ENCODE results near the gene ESRRA.
A peak's percentile ranks its signal among the peaks of the same experiment; 100 is the strongest.

ESRRA gene

GRCh38 chr11:64275031-64275800 is 30.1 kb upstream of the ESRRA start:
- no peak overlapping the region for H3K9ac ChIP-seq (ENCODE audit: low read length)
- no peak overlapping the region for H2AK5ac ChIP-seq (ENCODE audit: low read length, severe bottlenecking)
- no peak overlapping the region for H3K4me2 ChIP-seq (ENCODE audit: low read length, poor library complexity, severe bottlenecking)
- peaks cover 36 to 37% of the 10 kb centered on the region in 2 experiments for H3K36me3 ChIP-seq (ENCODE audit: control insufficient read depth in 1 of 2, insufficient read depth in 2 of 2, low read depth in 1 of 2, low read length in 2 of 2)
- H4K91ac ChIP-seq (ENCODE audit: low read length) = peak overlapping the region; percentile 79
- no peak overlapping the region for H4K8ac ChIP-seq (ENCODE audit: low read length)
- H2BK15ac ChIP-seq (ENCODE audit: low read depth, poor library complexity, severe bottlenecking) = no peak overlapping the region
- no peak overlapping the region for H3K4ac ChIP-seq (ENCODE audit: low read depth in 1 of 2, low read length in 2 of 2)
- H3K23ac ChIP-seq (ENCODE audit: low read length in 2 of 2) = no peak overlapping the region
- H3K4me1 ChIP-seq (ENCODE audit: control insufficient read depth, insufficient read depth, low read depth, low read length) = peaks cover 20% of the 10 kb centered on the region
- no peaks in the 10 kb centered on the region for H3K27me3 ChIP-seq (ENCODE audit: control insufficient read depth in 1 of 2, insufficient read depth in 1 of 2, low read length in 2 of 2)
- no peak overlapping the region for H3K18ac ChIP-seq (ENCODE audit: low read depth in 1 of 2, low read length in 2 of 2)
- no peaks in the 10 kb centered on the region for H3K9me3 ChIP-seq (ENCODE audit: control insufficient read depth, low read length)
- no peak overlapping the region for H2BK5ac ChIP-seq (ENCODE audit: low read depth, low read length, poor library complexity, severe bottlenecking)
- H2BK12ac ChIP-seq (ENCODE audit: low read length in 2 of 2) = no peak overlapping the region
- no peak overlapping the region for H2BK120ac ChIP-seq (ENCODE audit: low read depth, low read length)
- WGBS = 92% methylated on average over 14 of the region's 15 CpGs
- no peak overlapping the region for H3K4me3 ChIP-seq (ENCODE audit: insufficient read depth in 1 of 2, low read depth in 1 of 2, low read length in 2 of 2)
- peaks cover 25% of the 10 kb centered on the region for H3K79me1 ChIP-seq (replicated peaks; ENCODE audit: low read length, poor library complexity, severe bottlenecking)
- no peak for DNase-seq
- no peak overlapping the region for H3K27ac ChIP-seq (ENCODE audit: low read length, poor library complexity, severe bottlenecking)
- no peak overlapping the region for H2AFZ ChIP-seq (ENCODE audit: low read depth, low read length)
- no peak overlapping the region for H3K14ac ChIP-seq (ENCODE audit: low read length in 2 of 2)

DNA sequence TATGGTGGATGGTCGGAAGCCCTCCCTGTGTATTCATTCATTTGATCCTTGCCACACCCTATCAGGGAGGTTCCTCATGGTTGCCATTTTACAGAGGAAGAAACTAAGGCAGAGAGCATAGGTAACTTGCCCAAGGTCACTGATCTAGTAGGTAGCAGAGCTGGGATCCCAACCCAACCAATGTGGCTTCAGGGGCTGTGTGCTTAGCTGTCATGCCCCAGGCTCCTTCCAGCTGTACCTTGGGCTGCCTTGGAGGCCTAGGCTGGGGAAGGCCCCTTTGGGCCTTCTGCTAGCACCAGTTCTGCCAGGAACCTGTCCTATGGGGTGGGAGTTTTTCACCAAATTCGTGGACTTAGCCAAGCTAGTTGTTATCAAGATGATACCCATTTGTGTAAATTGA is 29.5 kb upstream of the ESRRA start:
- no CpG with 5 or more reads among the region's 2 CpGs for WGBS
- no peak overlapping the region for H2BK12ac ChIP-seq (ENCODE audit: low read length in 2 of 2)
- H2AFZ ChIP-seq (ENCODE audit: low read depth, low read length) = no peak overlapping the region

DNA sequence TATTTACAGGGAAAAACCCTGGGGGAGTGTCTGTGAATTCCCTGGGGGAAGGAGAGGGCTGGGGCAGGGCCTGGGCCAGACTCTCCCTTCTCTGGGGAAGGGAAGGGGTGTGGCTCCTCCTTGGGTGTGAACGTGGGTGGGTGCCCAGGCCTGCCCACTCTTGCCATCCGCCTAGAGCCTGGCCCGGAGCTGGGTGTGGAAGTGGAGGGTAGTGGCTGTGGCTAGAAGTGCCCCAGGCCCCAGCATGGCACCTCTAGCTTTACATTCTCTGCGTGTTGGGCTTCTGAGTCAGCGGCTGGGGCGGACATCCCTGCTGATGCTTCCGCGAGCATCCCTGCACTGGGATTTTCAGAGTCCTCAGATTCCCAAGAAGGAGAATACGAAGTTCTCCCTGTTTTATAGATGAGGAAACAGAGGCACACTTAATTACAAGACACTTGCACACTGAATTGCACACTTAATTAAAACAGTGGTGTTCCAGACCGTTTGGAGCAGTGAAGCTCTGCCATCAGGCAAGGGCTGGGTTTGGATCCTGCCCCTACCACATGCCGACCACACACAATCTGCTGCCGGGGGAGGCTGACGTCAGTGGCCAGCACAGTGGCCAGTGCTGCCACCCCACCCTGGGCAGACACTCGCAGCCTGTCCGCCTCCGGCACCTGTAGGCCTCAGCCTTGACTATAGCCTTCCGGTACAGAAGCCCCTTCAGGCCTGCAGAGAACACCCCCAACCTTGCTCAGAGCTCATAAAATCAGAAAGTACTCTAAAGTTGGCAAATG is 28.5 kb upstream of the ESRRA start:
- WGBS = 92% methylated on average over 17 of the region's 17 CpGs
- peak overlapping the region; percentile 48 for H2BK5ac ChIP-seq (ENCODE audit: low read depth, low read length, poor library complexity, severe bottlenecking)

More for the DNA sequence above, 29.5 kb upstream of the ESRRA start:
- H4K91ac ChIP-seq (ENCODE audit: low read length) = no peak overlapping the region
- H2BK15ac ChIP-seq (ENCODE audit: low read depth, poor library complexity, severe bottlenecking) = no peak overlapping the region
- H3K4ac ChIP-seq (ENCODE audit: low read depth in 1 of 2, low read length in 2 of 2) = no peak overlapping the region
- H3K4me2 ChIP-seq (ENCODE audit: low read length, poor library complexity, severe bottlenecking) = no peak overlapping the region
- peaks cover 36 to 37% of the 10 kb centered on the region in 2 experiments for H3K36me3 ChIP-seq (ENCODE audit: control insufficient read depth in 1 of 2, insufficient read depth in 2 of 2, low read depth in 1 of 2, low read length in 2 of 2)
- H3K27me3 ChIP-seq (ENCODE audit: control insufficient read depth in 1 of 2, insufficient read depth in 1 of 2, low read length in 2 of 2) = no peaks in the 10 kb centered on the region
- H3K9ac ChIP-seq (ENCODE audit: low read length) = no peak overlapping the region
- H3K4me1 ChIP-seq (ENCODE audit: control insufficient read depth, insufficient read depth, low read depth, low read length) = peaks cover 20% of the 10 kb centered on the region
- peak overlapping the region; percentile 13 for H3K27ac ChIP-seq (ENCODE audit: low read length, poor library complexity, severe bottlenecking)
- no peak overlapping the region for H3K18ac ChIP-seq (ENCODE audit: low read depth in 1 of 2, low read length in 2 of 2)
- no peak for DNase-seq
- H4K8ac ChIP-seq (ENCODE audit: low read length) = no peak overlapping the region
- H3K79me1 ChIP-seq (replicated peaks; ENCODE audit: low read length, poor library complexity, severe bottlenecking) = peaks cover 25% of the 10 kb centered on the region
- no peak overlapping the region for H2BK120ac ChIP-seq (ENCODE audit: low read depth, low read length)
- no peak overlapping the region for H3K4me3 ChIP-seq (ENCODE audit: insufficient read depth in 1 of 2, low read depth in 1 of 2, low read length in 2 of 2)
- no peaks in the 10 kb centered on the region for H3K9me3 ChIP-seq (ENCODE audit: control insufficient read depth, low read length)
- H3K23ac ChIP-seq (ENCODE audit: low read length in 2 of 2) = no peak overlapping the region
- H3K14ac ChIP-seq (ENCODE audit: low read length in 2 of 2) = no peak overlapping the region
- no peak overlapping the region for H2BK5ac ChIP-seq (ENCODE audit: low read depth, low read length, poor library complexity, severe bottlenecking)
- peak overlapping the region; percentile 66 for H2AK5ac ChIP-seq (ENCODE audit: low read length, severe bottlenecking)

GRCh38 chr11:64278576-64279190 is 26.6 kb upstream of the ESRRA start:
- Histone ChIP-seq H2AFZ (ENCODE audit: low read depth, low read length) (no peak overlapping the region), H3K4me1 (ENCODE audit: control insufficient read depth, insufficient read depth, low read depth, low read length) (peaks cover 15% of the 10 kb centered on the region), H3K4me3 (ENCODE audit: insufficient read depth in 1 of 2, low read depth in 1 of 2, low read length in 2 of 2) (no peak overlapping the region), H3K14ac (ENCODE audit: low read length in 2 of 2) (no peak overlapping the region), H3K79me1 (replicated peaks; ENCODE audit: low read length, poor library complexity, severe bottlenecking) (peaks cover 43% of the 10 kb centered on the region), H4K91ac (ENCODE audit: low read length) (no peak overlapping the region), H3K9ac (ENCODE audit: low read length) (no peak overlapping the region), H3K18ac (ENCODE audit: low read depth in 1 of 2, low read length in 2 of 2) (no peak overlapping the region), H3K27me3 (ENCODE audit: control insufficient read depth in 1 of 2, insufficient read depth in 1 of 2, low read length in 2 of 2) (no peaks in the 10 kb centered on the region), H3K23ac (ENCODE audit: low read length in 2 of 2) (no peak overlapping the region), H2BK15ac (ENCODE audit: low read depth, poor library complexity, severe bottlenecking) (no peak overlapping the region), H3K4me2 (ENCODE audit: low read length, poor library complexity, severe bottlenecking) (no peak overlapping the region), H2BK12ac (ENCODE audit: low read length in 2 of 2) (no peak overlapping the region), H2BK5ac (ENCODE audit: low read depth, low read length, poor library complexity, severe bottlenecking) (no peak overlapping the region), H3K27ac (ENCODE audit: low read length, poor library complexity, severe bottlenecking) (no peak overlapping the region), H2BK120ac (ENCODE audit: low read depth, low read length) (no peak overlapping the region), H3K36me3 (ENCODE audit: control insufficient read depth in 1 of 2, insufficient read depth in 2 of 2, low read depth in 1 of 2, low read length in 2 of 2) (peaks cover 50 to 53% of the 10 kb centered on the region in 2 experiments), H4K8ac (ENCODE audit: low read length) (no peak overlapping the region), H3K9me3 (ENCODE audit: control insufficient read depth, low read length) (no peaks in the 10 kb centered on the region), H3K4ac (ENCODE audit: low read depth in 1 of 2, low read length in 2 of 2) (no peak overlapping the region), H2AK5ac (ENCODE audit: low read length, severe bottlenecking) (peak overlapping the region; percentile 17)
- WGBS = 94% methylated on average over 8 of the region's 8 CpGs
- DNase-seq = no peak

More for the DNA sequence above, 28.5 kb upstream of the ESRRA start:
- Histone ChIP-seq H3K4me2 (ENCODE audit: low read length, poor library complexity, severe bottlenecking) (no peak overlapping the region), H4K91ac (ENCODE audit: low read length) (no peak overlapping the region), H3K23ac (ENCODE audit: low read length in 2 of 2) (no peak overlapping the region), H2AK5ac (ENCODE audit: low read length, severe bottlenecking) (no peak overlapping the region), H3K36me3 (ENCODE audit: control insufficient read depth in 1 of 2, insufficient read depth in 2 of 2, low read depth in 1 of 2, low read length in 2 of 2) (peaks cover 42 to 43% of the 10 kb centered on the region in 2 experiments), H2BK15ac (ENCODE audit: low read depth, poor library complexity, severe bottlenecking) (no peak overlapping the region), H3K4ac (ENCODE audit: low read depth in 1 of 2, low read length in 2 of 2) (no peak overlapping the region), H2BK12ac (ENCODE audit: low read length in 2 of 2) (no peak overlapping the region), H3K4me1 (ENCODE audit: control insufficient read depth, insufficient read depth, low read depth, low read length) (peaks cover 16% of the 10 kb centered on the region), H3K18ac (ENCODE audit: low read depth in 1 of 2, low read length in 2 of 2) (no peak overlapping the region), H3K9ac (ENCODE audit: low read length) (peak overlapping the region; percentile 27), H3K14ac (ENCODE audit: low read length in 2 of 2) (no peak overlapping the region), H2AFZ (ENCODE audit: low read depth, low read length) (no peak overlapping the region), H3K79me1 (replicated peaks; ENCODE audit: low read length, poor library complexity, severe bottlenecking) (peaks cover 32% of the 10 kb centered on the region), H4K8ac (ENCODE audit: low read length) (peak overlapping the region; percentile 30), H2BK120ac (ENCODE audit: low read depth, low read length) (no peak overlapping the region), H3K4me3 (ENCODE audit: insufficient read depth in 1 of 2, low read depth in 1 of 2, low read length in 2 of 2) (no peak overlapping the region), H3K27ac (ENCODE audit: low read length, poor library complexity, severe bottlenecking) (peak overlapping the region; percentile 71), H3K27me3 (ENCODE audit: control insufficient read depth in 1 of 2, insufficient read depth in 1 of 2, low read length in 2 of 2) (no peaks in the 10 kb centered on the region), H3K9me3 (ENCODE audit: control insufficient read depth, low read length) (no peaks in the 10 kb centered on the region)
- no peak for DNase-seq

Measured in mesenchymal stem cell (in vitro differentiated cells and primary cell).